ENCODE data around the gene RNASEH2A.
"Not testable (repeated sequence)": the region's sequence is repeated elsewhere in the genome, so short reads cannot be mapped to it uniquely, and the experiment has no call there.

The RNASEH2A gene

DNA sequence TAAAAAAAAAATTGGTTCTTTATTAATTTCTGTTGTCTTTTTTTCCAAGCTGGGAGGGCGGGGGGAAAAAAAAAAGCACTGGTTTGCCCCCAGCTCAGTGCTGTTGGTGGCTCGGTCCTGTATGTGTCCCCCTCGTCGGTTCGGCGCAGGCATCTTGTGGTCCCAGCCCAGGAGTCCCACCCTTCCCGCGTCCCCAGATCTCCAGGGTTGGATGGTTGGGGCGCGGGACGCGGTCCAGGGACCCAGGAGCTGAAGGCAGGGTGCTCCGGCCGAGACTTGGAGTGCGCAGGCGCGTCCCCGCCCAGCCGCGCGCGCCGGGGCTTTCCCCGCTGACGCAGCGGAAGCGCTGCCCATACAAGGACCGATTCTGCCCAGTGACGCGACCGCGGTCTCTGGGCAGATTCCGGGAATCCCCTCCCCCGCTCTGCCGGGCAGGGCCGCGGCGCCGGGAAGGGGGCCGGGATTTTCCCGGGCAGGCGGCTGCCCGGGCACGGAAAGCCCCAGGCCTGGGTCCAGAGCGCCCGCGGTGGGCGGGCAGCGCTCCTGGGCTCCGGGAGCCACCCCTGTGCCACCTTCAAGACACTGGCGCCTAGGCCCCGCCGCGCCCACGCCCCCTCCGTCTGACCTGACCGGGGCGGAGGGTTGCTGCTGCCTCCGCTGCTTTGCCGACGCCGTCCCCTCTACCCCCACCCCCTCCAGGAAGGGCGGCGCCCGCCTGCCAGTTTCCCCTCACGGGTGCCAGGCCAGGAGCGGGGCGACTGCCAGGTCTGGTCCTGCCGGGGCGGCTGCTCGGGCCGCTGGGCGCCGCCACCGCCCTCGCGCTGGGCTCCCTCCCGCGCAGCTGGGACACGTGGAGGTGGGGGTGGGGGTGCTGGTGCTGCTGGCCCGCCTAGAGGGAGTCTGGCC lies 12.8 kb upstream of the RNASEH2A start:
- peak; percentile 93 for DNase-seq (ENCODE audit: low spot score)

DNA sequence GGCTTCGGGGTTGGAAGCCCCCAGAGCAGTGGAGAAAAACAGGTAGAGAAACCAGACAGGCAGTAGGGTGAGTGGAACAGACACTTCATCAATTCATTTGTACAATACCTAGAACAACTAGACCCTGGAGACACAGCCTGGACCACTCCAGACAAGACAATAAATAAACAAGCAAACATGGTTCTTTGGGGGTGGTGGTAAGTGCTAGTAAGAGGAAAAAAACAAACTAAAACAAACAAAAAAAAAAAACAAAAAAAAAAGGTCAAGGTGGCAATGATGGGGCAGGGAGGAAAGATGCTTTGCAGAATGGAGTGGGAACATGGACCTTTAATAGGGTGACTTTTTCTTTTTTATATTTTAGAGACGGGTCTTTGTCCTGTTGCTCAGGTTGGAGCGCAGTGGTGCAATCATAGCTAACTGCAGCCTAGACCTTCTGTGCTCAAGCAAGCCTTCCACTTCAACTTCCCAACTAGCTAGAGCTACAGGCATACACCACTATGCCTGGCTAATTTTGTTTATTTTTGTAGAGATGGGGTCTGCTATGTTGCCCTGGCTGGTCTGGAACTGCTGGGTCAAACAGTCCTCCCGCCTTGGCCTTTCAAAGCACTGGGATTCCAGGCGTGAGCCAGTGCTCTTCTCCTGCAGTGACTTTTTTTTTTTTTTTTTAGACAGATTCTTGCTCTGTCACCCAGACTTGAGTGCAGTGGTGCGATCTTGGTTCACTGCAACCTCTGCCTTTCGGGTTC lies 12.0 kb upstream of the RNASEH2A start:
- DNase-seq (ENCODE audit: low spot score) = no peak

DNA sequence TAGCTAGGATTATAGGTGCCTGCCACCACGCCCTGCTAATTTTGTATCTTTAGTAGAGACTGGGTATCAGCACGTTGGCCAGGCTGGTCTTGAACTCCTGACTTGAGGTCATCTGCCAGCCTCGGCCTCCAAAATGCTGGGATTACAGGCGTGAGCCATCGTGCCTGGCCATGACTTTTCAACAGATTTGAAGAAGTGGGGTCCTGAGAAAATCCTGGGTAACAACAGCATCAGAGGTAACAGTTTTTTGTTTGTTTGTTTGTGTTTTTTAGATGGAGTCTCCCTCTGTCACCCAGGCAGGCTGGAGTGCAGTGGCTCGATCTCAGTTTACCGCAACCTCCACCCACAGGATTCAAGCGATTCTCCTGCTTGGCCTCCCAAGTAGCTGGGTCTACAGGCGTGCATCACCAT lies 11.4 kb upstream of the RNASEH2A start:
- no peak for DNase-seq (ENCODE audit: low spot score)

DNA sequence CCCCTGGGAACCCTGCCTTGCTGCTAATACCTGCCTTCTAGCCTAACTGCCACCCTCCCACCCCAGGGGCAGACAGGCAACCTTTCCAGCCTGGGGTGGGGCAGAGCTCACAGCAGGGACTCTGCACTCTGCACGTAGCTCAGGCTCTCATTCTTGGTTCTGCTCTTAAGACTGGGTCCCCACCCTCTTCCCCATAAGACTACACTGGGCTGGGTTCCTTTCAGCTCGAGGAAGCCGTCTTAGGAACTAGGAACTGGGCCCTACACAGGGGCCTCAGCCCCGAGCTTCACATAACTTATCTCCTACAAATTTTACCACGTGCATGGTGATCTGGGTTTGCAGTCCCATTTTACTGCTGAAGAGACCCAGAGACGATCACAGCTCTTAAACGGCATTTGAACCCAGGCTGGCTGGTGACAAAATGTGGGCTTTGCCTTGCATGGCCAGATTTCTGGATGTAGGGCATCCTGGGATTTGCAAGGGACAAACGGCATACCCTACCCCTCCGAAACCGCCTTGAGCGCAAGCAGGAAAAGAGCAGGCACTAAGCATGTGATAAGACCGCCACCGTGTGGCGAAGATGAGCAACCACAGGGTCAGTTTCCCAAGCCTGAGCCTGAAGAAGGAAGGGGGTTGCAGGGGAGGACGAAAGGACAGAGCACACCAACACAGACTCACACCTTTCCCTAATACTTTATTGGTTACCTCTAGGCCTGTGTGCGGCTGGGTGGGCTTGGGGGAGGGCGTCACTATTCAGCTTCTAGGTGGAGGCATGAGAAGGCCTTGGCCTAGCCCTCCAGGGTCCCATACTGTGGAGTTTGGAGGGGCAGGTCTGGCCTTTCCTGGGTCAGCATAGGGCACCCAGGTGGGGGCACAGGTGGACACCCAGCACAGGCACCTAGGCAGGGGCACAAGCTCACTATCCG lies 10.0 kb upstream of the RNASEH2A start:
- DNase-seq (ENCODE audit: low spot score) = peak; percentile 73

DNA sequence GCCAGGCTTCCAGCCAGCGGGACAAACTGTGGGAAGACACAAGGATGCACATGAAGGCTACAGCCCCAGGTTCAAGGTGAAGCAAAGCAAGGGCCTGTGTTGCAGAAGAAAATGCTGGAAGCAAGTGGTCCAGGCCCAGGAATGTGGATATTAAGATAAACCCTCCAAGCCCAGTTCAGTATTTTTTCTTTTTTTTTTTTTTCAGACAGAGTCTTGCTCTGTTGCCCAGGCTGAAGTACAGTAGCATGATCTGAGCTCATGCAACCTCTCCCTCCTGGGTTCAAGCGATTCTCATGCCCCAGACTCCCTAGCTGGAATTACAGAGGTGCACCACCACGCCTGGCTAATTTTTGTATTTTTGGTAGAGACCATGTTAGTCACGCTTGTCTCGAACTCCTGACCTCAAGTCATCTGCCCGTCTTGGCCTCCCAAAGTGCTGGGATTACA lies 9.2 kb upstream of the RNASEH2A start:
- no peak for DNase-seq (ENCODE audit: low spot score)

GRCh38 chr19:12797607-12798006 lies 8.8 kb upstream of the RNASEH2A start:
- not testable (repeated sequence) for DNase-seq (ENCODE audit: low spot score)

GRCh38 chr19:12799742-12800465 lies 6.5 kb upstream of the RNASEH2A start:
- DNase-seq (ENCODE audit: low spot score) = no peak

- no peak for DNase-seq (ENCODE audit: low spot score)
Observed at GRCh38 chr19:12800466-12800770, 6.0 kb upstream of the RNASEH2A start.

DNA sequence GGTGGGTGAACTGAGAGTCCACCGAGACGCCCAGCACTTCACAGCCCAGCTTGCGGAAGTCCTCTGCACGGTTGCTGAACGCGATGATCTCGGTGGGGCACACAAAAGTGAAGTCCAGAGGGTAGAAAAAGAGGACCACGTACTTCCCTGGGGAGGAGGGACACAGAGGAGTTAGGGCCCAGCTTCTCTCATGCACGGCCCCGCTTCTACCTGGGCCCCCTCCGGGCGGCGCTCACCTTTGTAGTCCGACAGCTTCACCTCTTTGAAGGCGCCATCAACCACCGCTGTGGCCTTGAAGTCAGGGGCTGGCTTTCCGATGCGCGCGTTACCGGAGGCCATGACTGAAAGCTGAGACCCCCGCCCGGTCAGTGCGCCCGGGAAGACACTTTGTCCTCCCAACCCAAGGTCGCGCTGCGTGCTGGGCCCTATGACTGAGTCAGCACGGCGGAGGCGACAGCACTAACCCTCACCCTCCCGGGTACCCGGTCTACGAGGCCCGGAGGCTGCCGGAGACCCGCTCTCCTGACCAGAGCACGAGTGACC lies 5.4 kb upstream of the RNASEH2A start:
- DNase-seq (ENCODE audit: low spot score) = no peak

GRCh38 chr19:12801466-12802266 lies 4.7 kb upstream of the RNASEH2A start, which contains the start of the genes PRDX2 and THSD8:
Gene PRDX2 (minus strand): TSS chr19:12801800. CDS start chr19:12801261, 539 bp downstream.
Gene THSD8 (plus strand): TSS chr19:12802069. CDS start chr19:12802072, 3 bp downstream.
- DNase-seq (ENCODE audit: low spot score) = peak; percentile 94

DNA sequence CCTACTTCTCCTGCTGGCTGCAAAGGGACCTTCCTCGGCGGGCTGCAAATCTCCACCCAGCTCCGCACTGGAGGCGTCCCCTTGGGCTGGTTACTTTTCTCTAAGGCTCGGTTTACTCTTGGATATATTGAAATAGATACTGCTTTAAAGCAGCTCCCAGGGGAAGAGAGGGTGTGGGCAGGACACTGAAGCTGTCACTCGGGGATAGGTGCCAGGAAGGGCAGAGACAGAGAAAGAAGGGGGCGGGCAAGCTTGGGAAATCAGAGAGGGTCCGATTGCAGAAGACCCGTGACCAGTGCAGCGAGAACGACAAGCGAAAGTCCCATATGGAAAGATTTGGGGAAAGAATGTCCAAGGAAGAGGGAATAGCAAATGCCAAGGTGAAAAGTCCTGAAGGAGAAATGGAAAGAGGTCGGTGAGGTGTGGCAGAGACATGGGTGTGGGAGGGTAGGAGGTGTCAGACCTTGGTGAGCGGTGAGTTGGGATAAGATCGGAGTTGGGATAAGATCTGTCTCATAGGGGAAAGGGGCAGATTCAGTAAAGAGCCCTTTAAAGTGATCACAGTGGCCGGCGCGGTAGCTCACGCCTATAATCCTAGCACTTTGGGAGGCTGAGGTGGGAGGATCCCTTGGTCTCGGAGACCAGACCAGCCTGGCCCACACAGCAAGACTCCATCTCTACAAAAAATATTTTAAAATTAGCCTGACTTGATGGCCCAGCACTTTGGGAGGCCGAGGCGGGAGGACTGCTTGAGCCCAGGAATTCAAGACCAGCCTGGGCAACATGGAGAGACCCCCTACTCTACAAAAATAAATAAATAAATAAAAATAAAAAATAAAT lies 3.9 kb upstream of the RNASEH2A start:
- DNase-seq (ENCODE audit: low spot score) = no peak

- peak; percentile 10 for DNase-seq (ENCODE audit: low spot score)
Observed at GRCh38 chr19:12804051-12804450, 2.3 kb upstream of the RNASEH2A start.

GRCh38 chr19:12815088-12815487 lies 8.7 kb downstream of the RNASEH2A start:
- DNase-seq (ENCODE audit: low spot score) = no peak

DNA sequence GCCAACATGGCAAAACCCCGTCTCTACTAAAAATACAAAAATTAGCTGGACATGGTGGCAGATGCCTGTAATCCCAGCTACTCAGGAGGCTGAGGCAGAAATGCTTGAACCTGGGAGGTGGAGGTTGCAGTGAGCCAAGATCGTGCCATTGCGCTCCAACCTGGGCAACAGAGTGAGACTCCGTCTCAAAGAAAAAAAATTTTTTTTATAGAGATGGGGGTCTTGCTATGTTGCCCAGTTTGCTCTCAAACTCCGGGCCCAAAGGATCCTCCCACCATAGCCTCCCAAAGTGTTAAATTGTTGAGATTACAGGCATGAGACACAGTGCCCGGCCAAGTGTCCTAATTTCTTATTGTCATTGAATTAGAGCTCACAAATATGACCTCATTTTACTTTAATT lies 10.8 kb downstream of the RNASEH2A start:
- not testable (repeated sequence) for DNase-seq (ENCODE audit: low spot score)

GRCh38 chr19:12817810-12818209 lies 11.4 kb downstream of the RNASEH2A start:
- DNase-seq (ENCODE audit: low spot score) = not testable (repeated sequence)

GRCh38 chr19:12821761-12822160 lies 15.4 kb downstream of the RNASEH2A start:
- DNase-seq (ENCODE audit: low spot score) = no peak

DNA sequence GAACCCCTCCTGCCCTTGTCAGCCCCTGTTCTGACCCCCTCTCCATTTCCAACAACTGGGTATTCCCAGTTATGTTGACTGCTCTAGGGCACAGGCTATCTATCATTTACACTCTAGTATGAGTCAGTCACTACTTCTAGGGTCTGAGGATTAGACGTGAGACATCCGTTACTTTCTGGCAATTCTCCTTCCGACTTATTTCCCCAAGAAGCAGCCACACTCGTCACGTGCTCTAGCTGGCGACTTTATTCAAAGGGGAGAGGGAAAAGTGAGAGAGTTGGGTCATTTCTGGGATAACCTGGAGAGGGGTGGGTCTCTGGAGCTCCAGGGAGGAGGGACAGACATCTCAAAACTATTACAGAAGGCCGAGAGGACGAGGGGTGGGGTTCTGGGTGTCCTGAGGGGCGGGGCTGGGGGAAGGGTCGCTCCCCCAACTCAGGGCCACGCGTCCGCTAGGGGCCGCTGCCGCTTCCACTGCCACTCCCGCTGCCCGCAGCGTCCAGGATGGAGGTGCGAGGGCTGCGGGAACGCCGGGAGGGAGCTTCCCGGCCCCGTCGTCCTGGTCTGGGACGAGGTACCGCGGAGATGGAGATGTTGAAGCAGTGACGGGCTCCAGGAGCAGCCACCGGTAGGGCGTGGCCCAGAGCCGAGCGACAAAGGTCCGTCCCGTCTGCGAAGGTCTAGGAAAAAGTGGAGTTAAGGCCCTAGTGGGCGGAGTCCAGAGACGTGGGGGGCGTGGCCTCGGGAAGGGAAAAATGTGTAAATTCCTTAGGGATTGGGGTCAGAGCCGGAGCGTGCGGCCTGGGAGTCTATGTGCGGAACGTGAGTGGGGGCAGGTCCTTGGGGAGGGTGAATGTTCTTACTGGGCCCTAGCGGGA lies 19.1 kb downstream of the RNASEH2A start:
- DNase-seq (ENCODE audit: low spot score) = peak; percentile 91

GRCh38 chr19:12828494-12828893 lies 22.1 kb downstream of the RNASEH2A start:
- DNase-seq (ENCODE audit: low spot score) = peak; percentile 87

All from D341Med (cell line).